HepG2 (cell line): ENCODE data around the gene DOCK1. TPM values are rescaled to one million over a fixed set of nuclear protein-coding genes. Genes with fewer than 3 reads are reported as not detected.

ENCODE experiments used
- ATAC-seq: fragments of 200-7000 bp; cut with Tn5 transposase; 3 replicates; pipeline ENCODE4 v1.9.1; 2020; ENCODE audit warnings: mild to moderate bottlenecking, moderate library complexity
- BruUV-seq: library from RNA; stranded (reverse); fragments of 400-500 nt; replicated peaks from 2 replicates; lab custom pipeline; 2021; lab: Mats Ljungman, UMichigan
- CTCF ChIA-PET: fragments of 300-600 bp; formaldehyde crosslinking; extraction: SDS; loops from one replicate; lab custom pipeline; 2021; ENCODE audit warnings: low total read pairs, inconsistent platforms, low intra/inter-chr PET ratio; lab: Yijun Ruan, JAX
- POLR2A ChIA-PET: fragments of 350-600 bp; sonication (Branson Sonifier 250); formaldehyde crosslinking; loops from one replicate; lab custom pipeline; 2020; ENCODE audit warnings: antibody characterized with exemption, inconsistent platforms; lab: Yijun Ruan, JAX
- DNase-seq: peaks from one replicate; pipeline ENCODE4 v3.0.0-alpha.2; 2015; ENCODE audit warnings: low spot score
- FAIRE-seq: peaks from 3 replicates; lab custom pipeline; 2011; peaks lifted over from hg19 to GRCh38; lab: Jason Lieb, UNC
- H2AFZ ChIP-seq: one replicate; pipeline ENCODE4 v1.6.1; 2011; ENCODE audit warnings: low read length, inconsistent platforms
- H3K27ac ChIP-seq: fragments of 300-600 bp; 3 replicates; pipeline ENCODE4 v1.8.0; 2011; ENCODE audit warnings: mixed run types, mild to moderate bottlenecking, mixed read lengths, low read length, inconsistent platforms; ENCODE audit not compliant: insufficient read depth; ENCODE audit errors: extremely low read length
- H3K27me3 ChIP-seq, 2 experiments: fragments of 200-600 bp in 1 of 2; 2 replicates in 1 of 2; 3 replicates in 1 of 2; pipeline versions ENCODE4 v1.6.0 to v1.8.0; 2011; ENCODE audit warnings: low read length in 2 of 2, mild to moderate bottlenecking in 2 of 2, moderate library complexity in 2 of 2, inconsistent platforms in 1 of 2; ENCODE audit not compliant: insufficient read depth in 2 of 2, control insufficient read depth in 1 of 2
- H3K36me3 ChIP-seq, 2 experiments: fragments of 200-600 bp in 1 of 2; replicated peaks in 1 of 2; 2 replicates in 1 of 2; 3 replicates in 1 of 2; pipeline versions ENCODE4 v1.5.1 to v1.8.0; 2011; ENCODE audit warnings: low read length in 2 of 2, inconsistent platforms in 1 of 2; ENCODE audit not compliant: insufficient read depth in 2 of 2, control insufficient read depth in 1 of 2
- H3K4me1 ChIP-seq: 2 replicates; pipeline ENCODE4 v1.5.1; 2012; ENCODE audit warnings: low read length, inconsistent platforms; ENCODE audit not compliant: insufficient read depth
- H3K4me2 ChIP-seq: 2 replicates; pipeline ENCODE4 v1.6.0; 2011; ENCODE audit warnings: low read depth, low read length, inconsistent platforms
- H3K4me3 ChIP-seq, 3 experiments: fragments of 200-600 bp in 1 of 3; sonication (generic), shearing (Covaris generic) in 1 of 3; replicated peaks in 1 of 3; 2 replicates each; pipeline ENCODE4 v1.5.1; 2011 to 2016; ENCODE audit warnings: low read length in 3 of 3, inconsistent platforms in 2 of 3, low read depth in 2 of 3, mild to moderate bottlenecking in 2 of 3, control low read depth in 1 of 3, mixed read lengths in 1 of 3; ENCODE audit not compliant: insufficient read depth in 1 of 3
- H3K79me2 ChIP-seq: one replicate; pipeline ENCODE4 v1.6.1; 2011; ENCODE audit warnings: low read length, inconsistent platforms; ENCODE audit not compliant: insufficient read depth
- H3K9ac ChIP-seq: 2 replicates; pipeline ENCODE4 v1.6.0; 2011; ENCODE audit warnings: mild to moderate bottlenecking, low read depth, low read length, inconsistent platforms; ENCODE audit not compliant: insufficient read depth
- H3K9me3 ChIP-seq: 2 replicates; pipeline ENCODE4 v1.5.1; 2012; ENCODE audit warnings: mild to moderate bottlenecking, low read length
- H4K20me1 ChIP-seq: 2 replicates; pipeline ENCODE4 v1.6.0; 2011; ENCODE audit warnings: inconsistent platforms, mild to moderate bottlenecking, low read length, moderate library complexity; ENCODE audit not compliant: insufficient read depth
- ELF1 ChIP-seq: sonication (generic); formaldehyde crosslinking; IDR thresholded peaks from 2 replicates; pipeline ENCODE4 v1.4.0; 2020; ENCODE audit warnings: missing genetic modification reagents
- ELF3 ChIP-seq: IDR thresholded peaks from 2 replicates; pipeline ENCODE4 v1.6.1; 2016; ENCODE audit warnings: missing genetic modification reagents, missing compliant biosample characterization
- FOXA1 ChIP-seq, 2 experiments: fragments of 450-650 bp in 1 of 2; sonication (generic) in 1 of 2; formaldehyde crosslinking in 1 of 2; IDR thresholded peaks; 2 replicates each; pipeline versions ENCODE4 v1.4.0 to v1.6.1; 2016 to 2020; ENCODE audit warnings: missing genetic modification reagents in 1 of 2
- HOXA5 ChIP-seq: sonication (generic); formaldehyde crosslinking; IDR thresholded peaks from 2 replicates; pipeline ENCODE4 v1.4.0; 2020; ENCODE audit warnings: missing genetic modification reagents
- ZIK1 ChIP-seq: sonication (generic); formaldehyde crosslinking; IDR thresholded peaks from 2 replicates; pipeline ENCODE4 v1.5.0; 2020; ENCODE audit warnings: mild to moderate bottlenecking, low read depth, missing genetic modification reagents, borderline replicate concordance
- ZNF136 ChIP-seq: sonication (generic); formaldehyde crosslinking; IDR thresholded peaks from 2 replicates; pipeline ENCODE4 v1.8.1; 2022; ENCODE audit warnings: low read depth, mild to moderate bottlenecking, moderate library complexity, missing genetic modification reagents
- ZNF142 ChIP-seq: sonication (generic); formaldehyde crosslinking; IDR thresholded peaks from 2 replicates; pipeline ENCODE4 v1.4.0; 2020; ENCODE audit warnings: missing genetic modification reagents
- ZNF33B ChIP-seq: sonication (generic); formaldehyde crosslinking; IDR thresholded peaks from 2 replicates; pipeline ENCODE4 v1.5.1; 2020; ENCODE audit warnings: mild to moderate bottlenecking, missing genetic modification reagents
- ZNF362 ChIP-seq: sonication (generic); formaldehyde crosslinking; IDR thresholded peaks from 2 replicates; pipeline ENCODE4 v1.4.0; 2020; ENCODE audit warnings: missing genetic modification reagents, mild to moderate bottlenecking, borderline replicate concordance
- ZNF607 ChIP-seq: sonication (generic); formaldehyde crosslinking; IDR thresholded peaks from 2 replicates; pipeline ENCODE4 v1.5.1; 2020; ENCODE audit warnings: missing genetic modification reagents, mild to moderate bottlenecking, borderline replicate concordance
- WGBS: methylation state at CpG from one replicate; pipeline ENCODE4 v1.1.6; 2017; ENCODE audit warnings: low lambda C conversion rate; 5-methylcytosine and 5-hydroxymethylcytosine counted together
- in situ Hi-C: cut with HindIII; loops from 2 replicates; pipeline ENCODE4 v1.10.0; 2017; ENCODE audit warnings: low pct_unique_long_range_greater_than_20kb; ENCODE audit not compliant: extremely low pct_ligation_motif_present
- intact Hi-C: fragments of 100-400 bp; cut with micrococcal nuclease; formaldehyde crosslinking; loops from one replicate; pipeline ENCODE4 v1.10.0; 2022; ENCODE audit not compliant: unreplicated experiment
- polyA plus RNA-seq, 8 experiments: library from polyadenylated mRNA; depleted of rRNA in 3 of 8; stranded (reverse) in 7 of 8; unstranded in 1 of 8; fragments of >200 nt; fragmentation: Illumina TruSeq in 4 of 8; extraction: Trizol in 4 of 8; gene quantifications; 2 replicates each; pipeline versions ENCODE4 v1.2.1 to v1.2.3, GENCODE V29; 2011 to 2016; ENCODE audit warnings: low read depth in 4 of 8, missing spikeins in 1 of 8, mixed read lengths in 1 of 8; ENCODE audit not compliant: insufficient read depth in 1 of 8
- total RNA-seq, 5 experiments: library from RNA; depleted of rRNA; stranded (reverse); fragments of >200 nt; fragmentation: Illumina TruSeq; extraction: Trizol; gene quantifications; 2 replicates each; pipeline ENCODE4 v1.2.3, GENCODE V29; 2016; ENCODE audit warnings: low read depth in 1 of 5
- TF ChIP-seq, protein P1 (sequence below): sonication (generic); formaldehyde crosslinking; IDR thresholded peaks from 2 replicates; pipeline ENCODE4 v1.8.1; 2023; ENCODE audit warnings: mild to moderate bottlenecking, missing genetic modification reagents

The DOCK1 gene
- total and polyA plus RNA-seq, 2 of the 13 experiments (the other 11 are each of a cell fraction or from before 2014, with no cell fraction given): 8.3 to 25.5 TPM

GRCh38 chr10:126919426-126919825 is 14.2 kb downstream of the DOCK1 start (continued):
- TF ChIP-seq, protein P1, sequence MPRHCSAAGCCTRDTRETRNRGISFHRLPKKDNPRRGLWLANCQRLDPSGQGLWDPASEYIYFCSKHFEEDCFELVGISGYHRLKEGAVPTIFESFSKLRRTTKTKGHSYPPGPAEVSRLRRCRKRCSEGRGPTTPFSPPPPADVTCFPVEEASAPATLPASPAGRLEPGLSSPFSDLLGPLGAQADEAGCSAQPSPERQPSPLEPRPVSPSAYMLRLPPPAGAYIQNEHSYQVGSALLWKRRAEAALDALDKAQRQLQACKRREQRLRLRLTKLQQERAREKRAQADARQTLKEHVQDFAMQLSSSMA: no peak

DNA sequence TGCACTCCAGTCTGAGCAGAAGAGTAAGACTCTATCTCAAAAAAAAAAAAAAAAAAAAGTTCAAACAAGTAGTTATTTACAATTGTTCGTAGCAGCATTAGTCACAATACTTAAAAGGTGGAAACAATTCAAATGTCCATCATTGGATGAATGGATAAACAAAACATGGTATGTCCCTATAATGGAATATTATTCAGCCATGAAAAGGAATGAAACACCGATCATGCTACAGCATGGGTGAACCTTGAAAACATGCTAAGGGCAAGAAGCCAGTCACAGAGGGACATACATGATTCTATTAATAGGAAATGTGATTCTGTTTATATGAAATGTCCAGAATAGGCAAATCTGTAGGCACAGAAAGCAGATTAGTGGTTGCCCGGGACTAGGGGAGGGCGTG is 15.9 kb downstream of the DOCK1 start:
- no peak overlapping the region for H3K9ac ChIP-seq
- no peaks in the 10 kb centered on the region for H3K9me3 ChIP-seq
- DNase-seq (no peak), FAIRE-seq (no peak)
- H3K4me2 ChIP-seq: no peak overlapping the region
- no peak overlapping the region for H2AFZ ChIP-seq
- in situ Hi-C loops: no loop called here
- no peak overlapping the region for H3K4me3 ChIP-seq
- peaks cover under 1 to 2% of the 10 kb centered on the region in 2 experiments; a peak in 4 of 5 replicates for H3K36me3 ChIP-seq
- TF ChIP-seq ZNF136 (no peak), HOXA5 (no peak), ZNF607 (CRISPR knock-in tag) (no peak), FOXA1 (IDR thresholded peaks at IDR 0.05) (no peak), FOXA1 (CRISPR knock-in tag; IDR thresholded peaks at IDR 0.05) (no peak), ELF3 (no peak), ZIK1 (no peak), ELF1 (no peak), ZNF142 (CRISPR knock-in tag) (no peak), ZNF33B (CRISPR knock-in tag) (no peak), ZNF362 (CRISPR knock-in tag) (no peak)
- TF ChIP-seq, all 625 proteins: peak for 0
- BruUV-seq: no TSS peak
- intact Hi-C loops: no loop called here
- ATAC-seq: no peak
- WGBS: 96% methylated on average over 4 of the region's 4 CpGs
- ChIA-PET CTCF (no interaction called here), POLR2A (no interaction called here)
- H3K27ac ChIP-seq: no peak overlapping the region
- no peaks in the 10 kb centered on the region for H3K4me1 ChIP-seq
- H4K20me1 ChIP-seq: no peaks in the 10 kb centered on the region
- H3K27me3 ChIP-seq: no peaks in the 10 kb centered on the region
- H3K79me2 ChIP-seq: peaks cover 30% of the 10 kb centered on the region
